Activated T-helper 1 cell treated with Interleukin-2 at 50 U/mL for 16 hours (primary cell): ENCODE results near the gene CACNA1A.
"Not testable (repeated sequence)": the region's sequence is repeated elsewhere in the genome, so short reads cannot be mapped to it uniquely, and the experiment has no call there.

Experiments
- DNase-seq: peaks from one replicate; pipeline ENCODE4 v3.0.0-alpha.2; 2020; ENCODE audit warnings: low read depth

The CACNA1A gene

DNA sequence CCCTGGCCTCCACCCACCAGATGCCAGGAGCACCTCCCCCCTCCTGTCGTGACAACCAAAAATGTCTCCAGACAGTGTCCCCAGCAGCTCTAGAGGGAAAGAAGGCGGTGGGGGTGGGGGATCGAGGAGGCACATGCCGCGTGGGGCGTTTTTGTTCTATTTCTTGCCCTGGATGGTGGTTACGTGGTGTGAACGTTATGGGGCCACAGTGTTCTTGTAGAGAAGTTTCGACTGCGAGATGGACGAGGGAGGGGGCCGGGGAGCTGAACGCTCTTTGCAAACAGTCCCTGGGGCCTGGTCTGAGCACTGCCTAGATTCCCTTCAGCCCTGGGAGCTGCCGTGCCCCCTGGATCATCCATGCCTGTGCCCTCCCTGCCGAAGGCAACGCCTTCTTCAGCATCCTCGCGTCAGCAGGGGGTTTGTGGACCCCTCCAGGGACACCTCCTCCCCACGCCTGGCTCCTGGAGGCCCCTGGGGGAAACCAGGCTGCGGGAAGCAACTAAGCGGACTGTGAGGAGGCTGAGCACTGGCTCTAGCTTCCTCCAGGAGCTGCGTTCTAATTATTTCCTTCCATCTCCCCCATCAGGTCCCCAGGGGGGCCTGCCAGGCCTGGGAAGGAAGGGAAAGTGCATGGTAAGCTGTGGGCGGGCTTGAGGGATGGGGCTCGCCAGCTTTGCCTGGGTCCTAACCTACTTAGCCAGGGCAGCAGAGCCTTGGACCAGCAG lies 224.6 kb downstream of the CACNA1A start:
- DNase-seq, result no peak

- DNase-seq, result peak; percentile 24
Observed at GRCh38 chr19:13277104-13277809, 229.0 kb downstream of the CACNA1A start.

DNA sequence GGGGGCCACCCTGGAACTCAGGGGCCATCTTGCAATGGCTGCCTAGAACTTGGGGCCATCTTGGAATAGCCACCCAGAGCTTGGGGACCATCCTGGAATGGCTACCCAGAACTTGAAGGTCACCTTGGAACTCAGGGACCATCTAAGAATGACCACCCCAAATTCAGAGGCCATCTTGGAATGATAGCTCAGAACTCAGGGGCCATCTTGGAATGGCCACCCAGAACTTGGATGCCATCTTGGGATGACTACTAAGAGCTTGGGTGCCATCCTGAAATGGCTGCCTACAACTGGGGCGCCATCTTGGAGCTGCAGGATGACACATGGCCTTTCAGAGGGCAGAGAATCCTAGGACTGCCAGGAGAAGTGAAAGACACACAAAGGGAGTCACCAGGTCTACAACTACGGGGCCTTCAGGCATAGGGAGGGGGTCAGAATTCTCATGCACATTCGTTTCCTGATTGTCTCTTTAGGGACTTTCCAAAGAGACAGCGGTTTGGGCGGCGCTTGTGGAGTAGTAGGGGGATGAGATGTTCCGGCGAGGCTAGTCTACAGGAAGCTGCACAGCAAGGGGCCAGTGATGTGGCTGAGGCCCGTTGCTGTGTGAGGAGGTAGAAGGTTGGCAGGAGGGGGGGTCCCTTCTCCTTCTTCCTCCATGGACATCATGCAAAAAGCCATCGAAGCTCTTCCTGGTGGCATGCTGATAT lies 231.1 kb downstream of the CACNA1A start:
- DNase-seq, result no peak

GRCh38 chr19:13270514-13271105 lies 235.7 kb downstream of the CACNA1A start:
- no peak for DNase-seq

GRCh38 chr19:13269348-13269747 lies 236.9 kb downstream of the CACNA1A start:
- no peak for DNase-seq

- no peak for DNase-seq
Observed at GRCh38 chr19:13267889-13268288, 238.4 kb downstream of the CACNA1A start.

DNA sequence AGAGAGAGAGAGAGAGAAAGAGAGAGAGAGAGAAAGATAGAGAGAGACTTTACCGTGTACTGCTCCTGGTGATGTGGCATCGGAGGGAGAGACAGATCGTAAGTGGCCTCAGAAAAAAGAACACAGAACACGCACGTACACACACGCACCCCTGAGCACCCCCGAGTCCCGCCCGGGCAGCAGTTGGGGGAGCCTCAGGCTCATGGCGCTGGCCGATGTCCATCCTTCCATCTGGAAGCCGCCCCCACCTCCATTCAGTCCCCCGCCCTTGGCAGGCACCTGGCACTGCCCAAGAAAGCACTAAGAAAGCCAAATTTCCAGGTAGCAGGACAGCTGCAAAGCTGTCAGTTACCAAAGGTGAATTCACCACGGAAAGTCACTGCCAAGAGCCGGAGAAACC lies 239.1 kb downstream of the CACNA1A start:
- no peak for DNase-seq

DNA sequence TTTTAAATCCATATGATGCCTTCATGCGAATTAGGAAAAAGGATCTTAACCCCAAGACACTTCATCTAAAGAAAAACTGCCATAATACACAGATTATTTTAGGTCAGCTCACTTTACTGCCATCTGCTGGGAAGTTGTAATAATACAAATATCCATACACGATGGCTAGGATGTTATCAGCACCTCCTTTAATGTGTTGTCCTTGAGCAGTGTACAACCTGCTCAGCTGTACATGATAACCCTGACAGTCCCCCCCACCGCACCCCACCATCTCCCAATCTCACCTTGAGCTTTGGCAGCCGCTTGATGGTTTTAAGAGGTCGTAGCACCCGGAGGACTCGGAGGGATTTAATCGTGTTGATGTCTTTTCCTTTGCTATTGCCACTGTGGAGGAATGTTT lies 243.8 kb downstream of the CACNA1A start:
- DNase-seq, result no peak

DNA sequence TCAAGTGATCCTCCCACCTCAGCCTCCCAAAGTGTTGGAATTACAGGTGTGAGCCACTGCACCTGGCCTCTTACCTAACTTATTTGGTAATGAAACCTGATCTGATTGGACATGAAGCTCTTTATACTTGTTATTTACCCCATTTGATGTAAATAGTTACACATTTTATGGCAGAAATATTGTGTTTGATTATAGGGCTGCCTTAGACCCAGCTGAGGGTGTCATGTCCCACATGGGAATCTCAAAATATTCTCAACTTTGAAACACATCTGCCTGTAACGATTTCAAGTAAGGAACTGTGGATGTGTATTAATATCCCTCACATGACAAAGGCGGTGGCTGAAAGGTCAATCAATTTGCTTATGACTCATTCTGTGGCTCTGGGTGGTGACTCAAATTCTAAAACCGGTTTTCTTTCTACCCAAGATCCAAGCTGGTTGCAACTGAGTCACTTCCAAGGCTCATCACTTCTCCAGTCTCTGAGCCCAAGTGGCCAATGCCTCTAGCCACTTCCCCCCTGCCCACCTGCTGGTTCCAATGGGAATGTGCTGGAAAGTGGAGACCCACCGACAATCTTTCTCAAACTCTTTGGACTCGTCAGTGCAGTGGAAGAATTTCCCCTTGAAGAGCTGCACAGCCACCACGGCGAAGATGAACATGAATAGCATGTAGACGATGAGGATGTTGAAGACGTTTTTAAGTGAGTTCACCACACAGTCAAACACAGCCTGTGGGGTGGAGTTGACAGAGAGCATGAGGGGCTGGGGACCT lies 245.2 kb downstream of the CACNA1A start:
- DNase-seq, result no peak

- no peak for DNase-seq
Observed at GRCh38 chr19:13256918-13257317, 249.4 kb downstream of the CACNA1A start.

DNA sequence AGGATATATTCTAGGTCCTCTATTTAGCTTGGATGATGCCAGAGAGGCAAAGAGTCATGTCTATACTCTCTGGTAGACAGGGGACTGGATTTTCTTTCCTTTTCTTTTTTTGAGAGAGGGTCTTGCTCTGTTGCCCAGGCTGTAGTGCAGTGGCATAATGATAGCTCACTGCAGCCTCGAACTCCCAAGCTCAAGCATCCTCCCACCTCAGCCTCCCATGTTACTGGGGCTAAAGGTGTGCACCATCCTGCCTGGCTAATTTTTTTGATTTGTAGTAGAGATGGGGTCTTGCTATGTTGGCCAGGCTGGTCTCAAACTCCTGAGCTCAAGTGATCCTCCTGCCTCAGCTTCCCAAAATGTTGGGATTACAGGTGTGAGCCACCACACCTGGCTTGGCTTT lies 249.9 kb downstream of the CACNA1A start:
- DNase-seq, result not testable (repeated sequence)

DNA sequence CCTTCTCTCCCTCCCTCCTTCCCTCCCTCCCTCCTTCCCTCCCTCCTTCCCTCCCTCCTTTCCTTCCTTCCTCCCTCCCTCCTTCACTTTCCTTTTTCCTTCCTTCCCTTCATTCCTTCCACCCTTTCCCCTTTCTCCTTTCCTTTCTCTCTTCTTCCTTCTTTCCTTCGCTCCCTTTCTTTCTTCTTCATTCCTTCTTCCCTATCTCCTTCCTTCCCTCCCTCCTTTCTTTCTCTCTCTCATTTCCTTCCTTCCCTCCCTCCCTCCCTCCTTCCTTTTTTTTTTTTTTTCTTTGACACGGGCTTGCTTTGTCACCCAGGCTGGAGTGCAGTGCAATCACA lies 250.6 kb downstream of the CACNA1A start:
- DNase-seq, result no peak

DNA sequence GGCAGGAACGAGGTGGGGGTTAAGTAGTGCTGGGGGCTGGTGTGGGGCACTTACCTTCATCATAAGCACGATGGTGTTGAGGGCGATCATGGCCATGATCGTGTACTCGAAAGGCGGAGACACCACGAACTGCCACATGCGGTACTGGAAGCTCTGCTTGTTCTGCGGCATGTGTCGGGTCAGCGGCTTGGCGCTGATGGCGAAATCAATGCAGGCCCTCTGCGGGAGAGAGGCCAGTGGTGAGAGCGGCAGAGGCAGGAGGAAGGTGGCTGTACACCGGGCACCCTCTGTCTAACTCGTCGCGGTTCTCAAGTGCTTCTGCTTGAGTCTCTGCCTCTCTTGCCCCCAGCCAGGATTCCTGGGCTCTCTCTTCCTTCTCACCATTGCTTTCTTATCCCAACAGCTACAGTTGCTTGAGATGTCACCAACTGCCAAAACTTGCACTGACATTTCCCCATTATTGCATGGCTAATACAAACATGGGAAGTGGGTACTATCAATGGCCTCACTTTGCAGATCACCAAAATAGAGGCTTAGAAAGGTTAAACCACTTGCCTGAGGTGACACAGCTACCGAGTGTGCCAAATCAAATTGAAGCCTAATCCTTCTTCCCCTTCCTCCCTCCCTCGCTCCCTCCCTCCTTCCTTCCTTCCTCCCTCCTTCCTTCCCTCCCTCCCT lies 251.1 kb downstream of the CACNA1A start:
- DNase-seq, result no peak

DNA sequence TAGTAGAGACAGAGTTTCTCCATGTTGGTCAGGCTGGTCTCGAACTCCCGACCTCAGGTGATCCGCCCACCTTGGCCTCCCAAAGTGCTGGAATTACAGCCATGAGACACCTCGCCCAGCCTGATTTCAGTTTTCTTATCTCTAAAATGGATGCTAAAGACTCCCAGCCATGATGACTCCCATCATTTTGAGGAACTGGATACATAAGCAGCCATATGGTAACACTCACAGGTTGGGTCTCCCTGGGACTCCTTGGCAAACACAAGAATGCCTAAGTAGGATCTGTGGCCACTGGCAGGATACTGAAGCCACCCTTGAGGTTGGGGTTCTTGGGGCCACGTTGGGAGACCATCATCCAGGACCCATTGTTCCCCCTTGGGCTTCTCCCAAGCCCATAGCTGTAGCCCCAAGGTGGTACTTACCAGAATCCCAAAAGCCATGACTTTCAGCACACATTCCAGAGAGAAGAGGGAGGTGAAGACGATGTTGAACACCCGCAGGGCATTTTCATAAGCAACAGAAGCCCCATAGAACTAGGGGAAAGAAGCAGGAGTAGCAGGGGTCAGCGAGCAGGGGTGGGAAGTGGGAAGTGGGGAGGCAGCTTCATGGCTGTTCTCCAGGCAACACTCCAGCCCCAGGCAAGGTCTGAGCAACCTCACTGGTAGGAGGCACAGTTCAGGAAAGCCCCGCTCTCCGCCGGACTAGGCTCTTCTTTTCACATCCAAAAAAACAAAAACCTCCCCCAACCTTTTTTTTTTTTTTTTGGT lies 253.5 kb downstream of the CACNA1A start:
- no peak for DNase-seq

GRCh38 chr19:13244920-13245319 lies 261.4 kb downstream of the CACNA1A start:
- DNase-seq, result no peak

GRCh38 chr19:13241231-13242104 lies 264.8 kb downstream of the CACNA1A start:
- no peak for DNase-seq

- no peak for DNase-seq
Observed at GRCh38 chr19:13240312-13241022, 265.8 kb downstream of the CACNA1A start.

DNA sequence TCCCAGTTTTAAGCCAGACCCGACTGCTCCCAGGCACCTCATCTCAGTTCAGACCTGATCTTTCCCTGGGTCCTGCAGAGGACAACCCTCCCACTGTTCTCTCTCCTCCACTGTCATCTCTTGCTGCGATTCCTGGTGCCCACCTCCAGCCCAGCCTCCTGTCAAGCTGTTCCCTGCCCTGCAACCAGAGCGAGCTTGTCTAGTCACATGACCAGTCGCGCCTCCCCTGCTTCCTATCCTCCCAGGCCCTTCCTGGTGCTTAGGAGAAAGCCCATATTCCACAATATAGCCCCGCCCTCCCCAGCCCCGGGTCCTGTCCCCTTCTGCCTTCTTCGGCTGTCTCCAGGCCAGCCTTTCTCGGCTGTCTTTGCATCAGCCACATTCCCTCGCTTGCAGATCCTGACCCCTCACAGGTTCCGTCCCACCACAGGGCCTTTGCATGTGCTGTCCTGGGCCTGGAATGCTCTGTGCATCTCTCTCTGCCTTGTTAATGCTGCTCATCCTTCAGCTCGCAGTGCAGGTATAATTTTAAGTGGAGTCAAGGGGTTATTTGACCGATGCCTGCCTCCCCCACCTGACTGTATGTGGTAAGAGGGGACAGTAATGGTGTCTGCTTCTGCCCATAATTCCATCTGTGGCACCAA lies 267.3 kb downstream of the CACNA1A start:
- DNase-seq, result no peak

GRCh38 chr19:13234518-13234917 lies 271.8 kb downstream of the CACNA1A start:
- DNase-seq, result peak; percentile 28
